IPS-15b (cell line): Measurements from ENCODE around the gene GCH1.
A peak's percentile ranks its signal among the peaks of the same experiment; 100 is the strongest.
"Not testable (repeated sequence)": the region's sequence is repeated elsewhere in the genome, so short reads cannot be mapped to it uniquely, and the experiment has no call there.

Experiments used
- H3K27me3 ChIP-seq: one replicate; pipeline ENCODE4 v1.6.1; 2013; ENCODE audit warnings: low read length; ENCODE audit not compliant: control insufficient read depth, insufficient read depth
- H3K36me3 ChIP-seq: one replicate; pipeline ENCODE4 v1.6.1; 2013; ENCODE audit warnings: low read length; ENCODE audit not compliant: control insufficient read depth, insufficient read depth
- H3K4me1 ChIP-seq: one replicate; pipeline ENCODE4 v1.6.1; 2013; ENCODE audit warnings: mild to moderate bottlenecking, low read length; ENCODE audit not compliant: control insufficient read depth, insufficient read depth
- H3K4me3 ChIP-seq: one replicate; pipeline ENCODE4 v1.5.1; 2013; ENCODE audit warnings: low read depth, low read length
- H3K9ac ChIP-seq: one replicate; pipeline ENCODE4 v1.6.1; 2013; ENCODE audit warnings: low read depth, mild to moderate bottlenecking, low read length
- H3K9me3 ChIP-seq: one replicate; pipeline ENCODE4 v1.6.1; 2013; ENCODE audit warnings: mild to moderate bottlenecking, low read length; ENCODE audit not compliant: control insufficient read depth, insufficient read depth

GCH1 gene

GRCh38 chr14:54804538-54805041, 98.0 kb downstream of the GCH1 start:
- H3K4me3 ChIP-seq = peak overlapping the region; percentile 22
- no peaks in the 10 kb centered on the region for H3K36me3 ChIP-seq
- H3K9ac ChIP-seq = no peak overlapping the region
- H3K9me3 ChIP-seq = no peaks in the 10 kb centered on the region
- H3K4me1 ChIP-seq = peaks cover 13% of the 10 kb centered on the region
- peaks cover 22% of the 10 kb centered on the region for H3K27me3 ChIP-seq

- peaks cover 13% of the 10 kb centered on the region for H3K4me1 ChIP-seq
- peaks cover 22% of the 10 kb centered on the region for H3K27me3 ChIP-seq
- H3K4me3 ChIP-seq = no peak overlapping the region
- no peaks in the 10 kb centered on the region for H3K36me3 ChIP-seq
- H3K9ac ChIP-seq = no peak overlapping the region
- H3K9me3 ChIP-seq = no peaks in the 10 kb centered on the region
These were observed 98.6 kb downstream of the GCH1 start for GRCh38 chr14:54803926-54804537.

- H3K4me1 ChIP-seq = peaks cover 13% of the 10 kb centered on the region
- no peaks in the 10 kb centered on the region for H3K9me3 ChIP-seq
- no peak overlapping the region for H3K4me3 ChIP-seq
- H3K27me3 ChIP-seq = peaks cover 22% of the 10 kb centered on the region
- H3K9ac ChIP-seq = no peak overlapping the region
- H3K36me3 ChIP-seq = no peaks in the 10 kb centered on the region
These were observed 99.2 kb downstream of the GCH1 start for GRCh38 chr14:54803396-54803795.

GRCh38 chr14:54801482-54801881, 101.1 kb downstream of the GCH1 start:
- H3K36me3 ChIP-seq, H3K9ac ChIP-seq, H3K4me3 ChIP-seq, H3K9me3 ChIP-seq: not testable (repeated sequence)
- peaks cover 17% of the 10 kb centered on the region for H3K27me3 ChIP-seq
- peaks cover 13% of the 10 kb centered on the region for H3K4me1 ChIP-seq

GRCh38 chr14:54798465-54799124, 104.0 kb downstream of the GCH1 start:
- H3K9me3 ChIP-seq = no peaks in the 10 kb centered on the region

GRCh38 chr14:54797986-54798385, 104.6 kb downstream of the GCH1 start:
- Histone ChIP-seq H3K4me3 (no peak overlapping the region), H3K9me3 (no peaks in the 10 kb centered on the region), H3K9ac (no peak overlapping the region), H3K27me3 (no peaks in the 10 kb centered on the region), H3K36me3 (no peaks in the 10 kb centered on the region), H3K4me1 (no peaks in the 10 kb centered on the region)

More at GRCh38 chr14:54798465-54799124, 104.0 kb downstream of the GCH1 start:
- Histone ChIP-seq H3K4me3 (no peak overlapping the region), H3K9ac (no peak overlapping the region), H3K36me3 (no peaks in the 10 kb centered on the region), H3K27me3 (peaks cover 4% of the 10 kb centered on the region), H3K4me1 (no peaks in the 10 kb centered on the region)

- Histone ChIP-seq H3K4me1 (no peaks in the 10 kb centered on the region), H3K9me3 (no peaks in the 10 kb centered on the region), H3K4me3 (no peak overlapping the region), H3K27me3 (no peaks in the 10 kb centered on the region), H3K9ac (no peak overlapping the region), H3K36me3 (no peaks in the 10 kb centered on the region)
These were observed 105.1 kb downstream of the GCH1 start for GRCh38 chr14:54797556-54797955.

- no peak overlapping the region for H3K4me3 ChIP-seq
- H3K27me3 ChIP-seq = no peaks in the 10 kb centered on the region
- H3K9me3 ChIP-seq = no peaks in the 10 kb centered on the region
These were observed 105.7 kb downstream of the GCH1 start for GRCh38 chr14:54796961-54797360.

GRCh38 chr14:54794796-54795195, 107.8 kb downstream of the GCH1 start:
- Histone ChIP-seq H3K36me3 (peaks cover 3% of the 10 kb centered on the region), H3K4me3 (no peak overlapping the region), H3K9ac (no peak overlapping the region), H3K9me3 (no peaks in the 10 kb centered on the region), H3K27me3 (no peaks in the 10 kb centered on the region), H3K4me1 (no peaks in the 10 kb centered on the region)

More at GRCh38 chr14:54796961-54797360, 105.7 kb downstream of the GCH1 start:
- Histone ChIP-seq H3K9ac (no peak overlapping the region), H3K36me3 (no peaks in the 10 kb centered on the region), H3K4me1 (no peaks in the 10 kb centered on the region)

GRCh38 chr14:54794159-54794558, 108.5 kb downstream of the GCH1 start:
- H3K4me1 ChIP-seq = no peaks in the 10 kb centered on the region
- no peak overlapping the region for H3K4me3 ChIP-seq
- no peaks in the 10 kb centered on the region for H3K27me3 ChIP-seq
- no peak overlapping the region for H3K9ac ChIP-seq
- H3K9me3 ChIP-seq = no peaks in the 10 kb centered on the region
- H3K36me3 ChIP-seq = peaks cover 3% of the 10 kb centered on the region

- H3K9ac ChIP-seq = no peak overlapping the region
- H3K36me3 ChIP-seq = peaks cover 3% of the 10 kb centered on the region
- H3K4me1 ChIP-seq = no peaks in the 10 kb centered on the region
- H3K9me3 ChIP-seq = no peaks in the 10 kb centered on the region
- no peaks in the 10 kb centered on the region for H3K27me3 ChIP-seq
- no peak overlapping the region for H3K4me3 ChIP-seq
These were observed 110.3 kb downstream of the GCH1 start for GRCh38 chr14:54792288-54792687.
